Dermis microvascular lymphatic vessel endothelial cell (primary cell): ENCODE data around the gene PPM1M. TPM values are rescaled to one million over a fixed set of nuclear protein-coding genes. Genes with fewer than 3 reads are reported as not detected.

ENCODE experiments used
- DNase-seq, 2 donors: peaks; one replicate each; pipeline versions ENCODE4 v3.0.0 to v3.0.0-alpha.2; 2010; ENCODE audit warnings: low read depth in 2 of 2
- total RNA-seq: library from RNA; depleted of rRNA; stranded (reverse); fragments of >200 nt; gene quantifications from 2 replicates; pipeline ENCODE4 v1.2.1, GENCODE V29; 2014

PPM1M gene
- total RNA-seq, 1 donor from 2014 or later = 11.2 TPM

GRCh38 chr3:52230889-52231499 lies 14.6 kb upstream of the PPM1M start:
- DNase-seq = no peak

- peak in 1 of 2 donors; percentile 70 for DNase-seq
Measured at GRCh38 chr3:52231502-52232278, 13.9 kb upstream of the PPM1M start.

DNA sequence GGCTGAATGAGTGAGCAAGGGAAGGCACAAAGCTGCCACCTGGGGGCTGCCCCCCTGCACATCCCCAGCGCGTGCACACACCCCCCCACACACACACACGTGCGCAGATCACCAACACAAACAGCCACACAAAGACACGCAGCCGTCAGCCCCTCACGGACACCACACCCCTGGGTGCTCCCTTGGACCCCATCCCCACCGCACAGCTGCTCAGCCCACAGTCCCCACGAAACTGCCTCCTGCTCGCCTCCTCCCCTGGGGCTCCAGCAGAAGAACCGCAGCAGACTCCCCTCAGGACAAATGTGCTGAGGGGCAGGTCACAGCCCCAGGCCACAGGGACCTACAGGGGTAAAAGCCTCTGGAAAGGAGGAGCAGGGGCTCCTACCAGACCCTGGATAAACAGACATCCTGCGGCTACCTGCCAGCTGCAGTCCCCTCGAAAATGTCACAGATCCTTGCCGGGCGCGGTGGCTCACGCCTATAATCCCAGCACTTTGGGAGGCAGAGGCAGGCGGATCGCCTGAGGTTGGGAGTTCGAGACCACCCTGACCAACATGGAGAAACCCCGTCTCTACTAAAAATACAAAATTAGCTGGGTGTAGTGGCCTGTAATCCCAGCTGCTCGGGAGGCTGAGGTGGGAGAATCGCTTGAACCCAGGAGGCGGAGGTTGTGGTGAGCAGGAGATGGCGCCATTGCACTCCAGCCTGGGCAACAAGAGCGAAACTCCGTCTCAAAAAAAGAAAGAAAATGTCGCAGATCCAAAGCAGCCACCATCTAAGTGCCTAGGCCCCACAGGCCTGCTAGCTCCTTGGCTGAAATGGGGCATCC lies 13.1 kb upstream of the PPM1M start:
- DNase-seq = no peak

GRCh38 chr3:52233108-52233591 lies 12.4 kb upstream of the PPM1M start:
- DNase-seq = no peak

- DNase-seq = no peak
Measured at GRCh38 chr3:52233968-52234367, 11.6 kb upstream of the PPM1M start.

- no peak for DNase-seq
Measured at GRCh38 chr3:52234516-52235447, 10.8 kb upstream of the PPM1M start.

- DNase-seq = no peak
Measured at GRCh38 chr3:52236424-52236886, 9.1 kb upstream of the PPM1M start.

DNA sequence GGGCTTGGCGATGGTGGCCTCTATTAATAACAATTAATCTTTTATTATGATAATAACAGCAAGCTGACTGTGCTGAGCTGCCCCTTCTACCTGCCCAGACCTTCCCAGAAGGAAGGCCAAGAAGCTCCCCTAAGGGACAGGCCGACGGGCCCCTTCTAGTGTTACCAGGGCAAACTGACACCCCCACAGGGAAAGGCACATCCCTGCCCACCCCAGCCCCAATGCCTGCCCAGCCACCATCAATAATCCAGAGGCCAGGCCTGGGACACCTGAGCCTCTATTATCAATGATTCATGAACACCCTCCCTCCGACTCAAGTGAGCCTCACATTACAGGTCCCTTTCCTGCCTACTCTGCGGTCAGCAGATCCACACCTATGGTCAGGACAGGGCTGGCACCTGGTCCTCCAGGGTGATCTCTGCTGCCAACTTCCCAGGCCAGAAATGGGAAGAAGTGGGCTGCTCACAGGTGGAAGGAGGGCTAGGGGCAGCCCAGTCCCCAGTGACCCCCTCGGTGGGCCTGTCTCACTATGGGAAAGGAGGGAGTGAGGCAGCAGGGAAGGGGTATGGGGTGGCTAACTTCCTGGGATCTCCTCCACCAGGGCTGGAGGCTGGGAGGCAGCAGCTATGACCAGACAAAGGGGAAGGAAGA lies 8.4 kb upstream of the PPM1M start:
- no peak for DNase-seq

DNA sequence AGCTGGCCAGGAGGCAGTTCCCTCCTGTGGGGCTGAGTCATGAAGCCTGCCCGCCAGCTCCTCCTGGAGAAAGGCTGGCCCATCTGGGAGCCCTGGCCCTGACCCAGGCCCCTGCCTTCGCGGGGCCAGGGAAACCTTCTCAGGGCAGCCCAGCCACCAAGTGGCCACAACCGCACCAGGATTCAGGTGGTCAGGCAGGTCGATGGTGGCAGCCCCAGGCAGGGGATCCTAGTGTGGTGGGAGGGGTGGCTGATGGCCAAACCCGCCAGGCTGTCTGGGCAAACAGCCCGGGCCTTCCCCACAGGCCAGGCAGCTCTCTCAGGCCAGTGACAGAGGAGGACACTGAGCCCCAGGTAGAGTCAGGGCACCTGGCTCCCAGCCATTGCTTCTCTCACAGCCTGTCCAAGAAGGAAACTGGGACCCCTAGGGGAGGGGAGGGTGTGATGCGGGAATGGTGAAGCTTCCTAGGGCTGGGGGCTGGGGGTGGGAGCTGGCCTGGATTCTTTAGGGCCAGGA lies 7.8 kb upstream of the PPM1M start:
- DNase-seq = peak in 1 of 2 donors; percentile 79

DNA sequence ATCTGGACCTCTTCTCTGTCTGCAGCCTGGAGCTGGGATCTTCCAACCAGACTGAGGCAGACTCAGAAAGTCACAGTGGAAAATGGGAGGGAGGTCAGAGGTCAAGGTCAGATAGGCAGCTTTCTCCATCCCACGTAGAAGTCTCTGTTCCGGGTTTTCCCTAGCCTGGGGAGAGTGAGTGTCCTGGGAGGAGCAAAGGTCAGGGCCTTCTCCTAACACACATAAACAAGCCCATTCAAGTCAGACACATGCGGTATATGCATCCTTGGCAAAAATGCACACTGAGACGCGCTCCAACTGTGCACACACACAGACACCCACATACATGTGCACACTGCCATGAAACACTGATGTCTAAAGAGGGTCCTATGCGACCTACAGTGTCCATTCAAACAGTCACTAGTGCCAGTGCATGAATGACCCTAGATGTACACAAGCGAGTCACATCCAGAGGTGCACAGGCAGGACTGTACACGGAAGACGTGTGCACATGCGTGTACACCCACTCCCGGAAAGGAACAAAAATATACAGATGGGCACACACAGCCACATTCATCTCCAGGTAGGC lies 7.3 kb upstream of the PPM1M start:
- DNase-seq = peak in 1 of 2 donors; percentile 13

DNA sequence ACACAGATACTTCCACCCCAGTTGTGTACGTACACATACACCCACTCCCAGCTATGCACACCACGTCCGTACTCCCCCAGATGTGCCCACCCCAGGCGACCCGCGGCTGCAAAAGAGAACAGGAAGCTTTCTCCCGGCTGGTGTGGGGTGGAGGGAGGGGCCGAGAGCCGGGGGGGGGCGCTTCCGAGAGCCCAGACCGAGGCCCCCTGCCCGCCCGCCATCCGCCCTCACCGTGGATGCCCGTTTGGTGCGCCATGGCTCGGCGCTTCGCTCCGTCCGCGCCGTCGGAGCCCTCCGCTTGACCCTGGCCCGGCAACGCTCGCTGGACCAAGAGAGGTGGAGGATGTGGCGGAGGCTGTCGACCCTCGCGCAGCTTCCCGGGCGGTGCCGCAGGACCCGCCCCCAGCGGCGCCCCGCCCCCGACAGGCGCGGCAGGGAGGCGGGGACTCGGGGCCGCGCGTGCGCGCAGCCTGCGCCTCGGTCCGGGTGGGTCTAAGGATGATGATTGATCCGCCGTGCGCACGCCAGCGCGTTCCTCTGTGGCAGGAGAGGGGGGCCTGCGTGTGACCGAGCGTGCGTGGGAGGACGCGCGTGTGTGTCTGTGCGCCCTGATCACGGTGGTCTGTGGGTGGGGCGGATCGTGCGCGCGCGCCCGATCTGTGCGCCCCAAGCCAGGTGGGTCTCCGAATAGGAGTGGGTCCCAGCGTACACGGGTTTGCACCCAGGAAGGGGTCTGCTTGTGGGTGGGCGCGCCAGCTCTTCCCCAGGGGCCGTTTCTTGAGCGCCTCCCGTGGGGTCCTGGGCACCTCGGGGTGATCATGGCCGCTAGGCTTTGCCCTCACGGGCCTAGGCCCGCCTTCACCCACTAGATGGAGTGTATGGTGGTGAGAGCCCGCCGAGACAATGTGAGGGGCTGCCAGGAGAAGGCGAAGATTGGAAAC lies 6.5 kb upstream of the PPM1M start, which contains the start of gene TWF2:
TSS of gene TWF2 (minus strand) at position 398 of the 941 bp plus-strand sequence. CDS start at position 256, 142 bp downstream.
- DNase-seq = peak; percentile 42 to 81

DNA sequence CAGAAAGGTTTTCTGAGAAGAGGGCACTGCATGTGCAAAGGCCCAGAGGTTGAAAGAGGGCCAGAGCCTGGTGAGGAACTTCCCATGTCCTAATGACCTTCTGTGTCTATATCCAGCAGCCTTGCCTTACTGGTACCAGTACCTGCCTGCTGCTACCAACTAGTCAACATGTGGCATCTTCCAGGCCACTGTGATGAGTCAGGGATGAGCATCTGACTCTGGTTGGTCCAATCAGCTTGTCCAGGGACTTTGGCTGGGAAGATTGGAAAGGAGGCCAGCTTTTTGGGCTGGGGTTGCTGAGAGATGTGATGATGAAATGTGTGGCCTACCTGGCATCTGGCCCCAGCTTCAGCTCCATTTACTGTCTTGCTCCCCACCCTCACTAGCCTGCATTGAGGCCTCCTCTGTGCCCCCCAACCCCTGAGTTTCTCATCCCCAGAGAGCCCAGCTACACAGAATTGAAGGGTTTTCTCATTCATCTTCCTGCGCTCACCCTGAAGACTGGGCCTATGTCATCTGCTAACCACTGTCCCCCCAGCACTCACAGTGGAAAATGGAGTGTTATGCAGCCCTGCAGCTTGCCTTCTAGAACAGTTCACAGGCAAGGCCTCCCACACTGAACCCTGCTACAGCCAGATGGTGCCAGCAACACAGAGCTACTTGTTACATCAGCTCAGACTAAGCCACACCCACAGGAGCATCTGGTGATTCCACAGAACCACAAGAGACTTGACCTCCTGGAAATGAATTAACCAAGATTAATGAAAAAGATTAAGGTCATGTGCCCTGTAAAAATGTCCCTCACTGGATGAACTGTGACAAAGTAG lies 5.3 kb upstream of the PPM1M start:
- DNase-seq = peak in 1 of 2 donors; percentile 52

GRCh38 chr3:52240886-52241370 lies 4.6 kb upstream of the PPM1M start:
- DNase-seq = no peak

GRCh38 chr3:52242039-52242438 lies 3.5 kb upstream of the PPM1M start:
- no peak for DNase-seq

GRCh38 chr3:52243791-52244628 lies 1.5 kb upstream of the PPM1M start:
- peak in 1 of 2 donors; percentile 49 for DNase-seq

GRCh38 chr3:52246264-52246620 lies 683 bp downstream of the PPM1M start:
- DNase-seq = no peak
